HCT116 (cell line): ENCODE results near the gene RGS12. TPM values are rescaled to one million over a fixed set of nuclear protein-coding genes. Genes with fewer than 3 reads are reported as not detected.

Experiments used
- ATAC-seq: fragments of 200-7000 bp; cut with Tn5 transposase; 2 replicates; pipeline ENCODE4 v1.9.1; 2020; ENCODE audit warnings: mild to moderate bottlenecking, moderate library complexity
- BruUV-seq: library from RNA; stranded (reverse); fragments of 400-500 nt; replicated peaks from 2 replicates; lab custom pipeline; 2021; lab: Mats Ljungman, UMichigan
- CTCF ChIA-PET: fragments of 300-600 bp; sonication (Branson Sonifier 250); formaldehyde crosslinking; loops from one replicate; lab custom pipeline; 2021; ENCODE audit warnings: antibody characterized with exemption; lab: Charles Lee
- POLR2A ChIA-PET: fragments of 300-600, 350-600 bp; sonication (Branson Sonifier 250); formaldehyde crosslinking; loops from one replicate; lab custom pipeline; 2021; ENCODE audit warnings: antibody characterized with exemption; lab: Charles Lee
- RAD21 ChIA-PET, 2 experiments: fragments of 300-600 bp; sonication (Branson Sonifier 250); formaldehyde crosslinking; loops; one replicate each; lab custom pipeline; 2023; ENCODE audit warnings: low total read pairs in 2 of 2; ENCODE audit not compliant: uncharacterized antibody in 2 of 2, unreplicated experiment in 2 of 2, low non-redundant PET in 1 of 2; lab: Charles Lee
- DNase-seq: peaks from one replicate; pipeline ENCODE4 v3.0.0-alpha.2; 2010; ENCODE audit warnings: low read depth, low spot score
- H2AFZ ChIP-seq: fragments of 200-600 bp; shearing (Covaris generic), sonication (generic); 2 replicates; pipeline ENCODE4 v1.6.1; 2017; ENCODE audit warnings: low read depth, mixed run types, mixed read lengths, antibody characterized with exemption, low read length; ENCODE audit not compliant: poor library complexity, severe bottlenecking
- H3K27ac ChIP-seq: 2 replicates; pipeline ENCODE4 v1.5.1; 2012; ENCODE audit warnings: low read depth, low read length
- H3K27me3 ChIP-seq: fragments of 200-600 bp; sonication (generic); 2 replicates; pipeline ENCODE4 v1.6.1; 2016; ENCODE audit warnings: mixed run types, low read length, mixed read lengths; ENCODE audit not compliant: insufficient read depth
- H3K36me3 ChIP-seq, 2 experiments: fragments of 200-500 bp in 1 of 2; fragments of 200-600 bp in 1 of 2; sonication (Bioruptor generic) in 1 of 2; sonication (generic) in 1 of 2; 2 replicates each; pipeline versions ENCODE4 v1.5.1 to v1.6.1; 2014 to 2016; ENCODE audit warnings: low read length in 2 of 2, inconsistent platforms in 1 of 2, mixed read lengths in 1 of 2, mixed run types in 1 of 2; ENCODE audit not compliant: insufficient read depth in 2 of 2, control insufficient read depth in 1 of 2
- H3K4me1 ChIP-seq, 2 experiments: fragments of 200-600 bp in 1 of 2; sonication (generic) in 1 of 2; 2 replicates each; pipeline versions ENCODE4 v1.5.1 to v1.6.1; 2012 to 2017; ENCODE audit warnings: low read length in 2 of 2, inconsistent platforms in 1 of 2, mild to moderate bottlenecking in 1 of 2, mixed read lengths in 1 of 2, mixed run types in 1 of 2, moderate library complexity in 1 of 2; ENCODE audit not compliant: insufficient read depth in 2 of 2, control insufficient read depth in 1 of 2
- H3K4me2 ChIP-seq: fragments of 200-600 bp; sonication (generic); 2 replicates; pipeline ENCODE4 v1.6.1; 2017; ENCODE audit warnings: mixed run types, low read length, mixed read lengths
- H3K4me3 ChIP-seq, 2 experiments: fragments of 200-600 bp in 1 of 2; sonication (generic) in 1 of 2; replicated peaks in 1 of 2; 2 replicates each; pipeline ENCODE4 v1.5.1; 2011 to 2016; ENCODE audit warnings: low read length in 2 of 2, control low read depth in 1 of 2, low read depth in 1 of 2, mild to moderate bottlenecking in 1 of 2, mixed read lengths in 1 of 2, mixed run types in 1 of 2
- H3K79me2 ChIP-seq: fragments of 200-600 bp; sonication (generic); 2 replicates; pipeline ENCODE4 v1.6.1; 2017; ENCODE audit warnings: mild to moderate bottlenecking, mixed run types, low read length, moderate library complexity, mixed read lengths; ENCODE audit not compliant: insufficient read depth
- H3K9ac ChIP-seq: fragments of 200-600 bp; sonication (generic); 2 replicates; pipeline ENCODE4 v1.6.1; 2016; ENCODE audit warnings: low read length, mixed read lengths
- H3K9me2 ChIP-seq: fragments of 200-600 bp; sonication (generic), shearing (Covaris generic); 2 replicates; pipeline ENCODE4 v1.6.1; 2017; ENCODE audit warnings: mixed run types, mild to moderate bottlenecking, moderate library complexity; ENCODE audit not compliant: insufficient read depth
- H3K9me3 ChIP-seq, 2 experiments: fragments of 200-500 bp in 1 of 2; fragments of 200-600 bp in 1 of 2; sonication (Bioruptor generic) in 1 of 2; sonication (generic) in 1 of 2; 2 replicates each; pipeline ENCODE4 v1.6.1; 2014 to 2017; ENCODE audit warnings: low read length in 2 of 2, mixed read lengths in 2 of 2, inconsistent platforms in 1 of 2, low read depth in 1 of 2, mild to moderate bottlenecking in 1 of 2, mixed run types in 1 of 2, moderate library complexity in 1 of 2; ENCODE audit not compliant: control insufficient read depth in 1 of 2, insufficient read depth in 1 of 2
- H4K20me1 ChIP-seq: fragments of 200-600 bp; sonication (generic), shearing (Covaris generic); 2 replicates; pipeline ENCODE4 v1.6.1; 2017; ENCODE audit warnings: mixed run types, mild to moderate bottlenecking, moderate library complexity; ENCODE audit not compliant: insufficient read depth
- CBX3 ChIP-seq: IDR thresholded peaks from 2 replicates; pipeline ENCODE4 v1.6.1; 2012; ENCODE audit warnings: low read depth
- EGR1 ChIP-seq: IDR thresholded peaks from 2 replicates; pipeline ENCODE4 v1.6.1; 2012; ENCODE audit warnings: low read depth
- ELF1 ChIP-seq: IDR thresholded peaks from 2 replicates; pipeline ENCODE4 v1.6.1; 2012; ENCODE audit warnings: low read depth, borderline replicate concordance
- EZH2 ChIP-seq: fragments of 200-600 bp; sonication (generic); IDR thresholded peaks from 2 replicates; pipeline ENCODE4 v1.6.1; 2017; ENCODE audit warnings: antibody characterized with exemption, mixed run types
- EZH2phosphoT487 ChIP-seq: fragments of 200-600 bp; IDR thresholded peaks from 2 replicates; pipeline ENCODE4 v1.6.1; 2018; ENCODE audit warnings: antibody characterized with exemption, borderline replicate concordance
- FOSL1 ChIP-seq: IDR thresholded peaks from 2 replicates; pipeline ENCODE4 v1.6.1; 2012; ENCODE audit warnings: low read depth
- JUND ChIP-seq: IDR thresholded peaks from 2 replicates; pipeline ENCODE4 v1.6.1; 2012
- POLR2A ChIP-seq: IDR thresholded peaks from 2 replicates; pipeline ENCODE4 v1.7.0; 2011; ENCODE audit warnings: borderline replicate concordance; ENCODE audit not compliant: insufficient read depth, insufficient read length; ENCODE audit errors: extremely low read depth
- RAD21 ChIP-seq: IDR thresholded peaks from 2 replicates; pipeline ENCODE4 v1.6.1; 2012; ENCODE audit warnings: low read depth, mild to moderate bottlenecking
- REST ChIP-seq: IDR thresholded peaks from 2 replicates; pipeline ENCODE4 v1.6.1; 2012; ENCODE audit warnings: low read depth
- SP1 ChIP-seq: IDR thresholded peaks from 2 replicates; pipeline ENCODE4 v1.6.1; 2012; ENCODE audit warnings: low read depth
- intact Hi-C: fragments of 100-400 bp; cut with micrococcal nuclease; formaldehyde crosslinking; loops from 2 replicates; pipeline ENCODE4 v1.10.0; 2022
- total RNA-seq: library from RNA; stranded (reverse); gene quantifications from one replicate; pipeline ENCODE4 v1.2.1, GENCODE V29; 2021; ENCODE audit not compliant: unreplicated experiment
- TF ChIP-seq, protein P1 (sequence below): IDR thresholded peaks from 2 replicates; pipeline ENCODE4 v1.6.1; 2012

RGS12 gene
- total RNA-seq, 1 experiment from 2014 or later = 22.2 TPM

DNA sequence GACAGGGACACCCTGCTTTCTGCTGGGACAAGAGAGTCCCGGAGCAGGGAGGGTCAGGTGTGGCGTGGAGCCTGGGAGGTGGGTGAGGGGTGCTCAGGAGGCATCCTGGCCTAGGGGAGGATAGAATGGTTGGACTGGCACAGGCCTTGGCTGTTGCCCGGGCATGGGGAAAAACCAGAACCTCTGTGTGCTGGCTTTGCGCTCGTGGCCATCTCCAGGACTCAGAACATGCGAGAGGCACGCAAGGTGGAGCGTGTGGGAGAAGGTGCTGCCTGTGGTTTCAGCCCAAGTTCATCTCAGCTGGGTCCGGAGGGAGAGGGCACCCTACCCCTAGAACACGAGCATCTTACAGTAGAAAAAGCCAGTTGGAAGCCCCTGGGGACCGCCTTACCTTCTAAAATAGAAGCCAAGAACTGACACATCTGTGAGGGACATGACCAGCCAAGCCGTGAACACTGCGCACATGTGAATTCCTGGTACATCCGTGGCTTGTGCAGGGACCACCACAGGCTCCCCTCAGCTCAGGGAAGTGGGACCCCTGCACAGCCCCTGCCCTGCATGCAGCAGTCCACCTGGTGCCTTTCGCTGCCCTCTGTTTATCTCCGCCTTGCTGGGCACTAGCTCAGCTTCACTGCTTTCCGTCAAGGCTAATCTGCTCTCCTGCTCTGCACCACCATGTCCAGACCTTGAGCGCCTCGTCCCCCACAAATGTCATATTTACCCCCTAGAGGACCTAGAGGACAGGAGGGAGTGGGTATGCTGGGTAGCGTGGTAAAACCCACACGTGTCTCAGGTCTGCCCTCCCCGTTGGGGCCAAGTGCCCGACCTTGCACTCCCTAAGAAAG is 30.4 kb upstream of the RGS12 start:
- no peak for ATAC-seq
- no peaks in the 10 kb centered on the region for H3K9me2 ChIP-seq
- H3K27me3 ChIP-seq = 0 out of 2 replicates have a peak, but pooled peaks cover 2% of the 10 kb centered on the region
- no peaks in the 10 kb centered on the region for H3K9me3 ChIP-seq
- no peak for TF ChIP-seq POLR2A
- no peak for TF ChIP-seq JUND
- TF ChIP-seq RAD21 = no peak
- no peak for TF ChIP-seq FOSL1
- TF ChIP-seq, protein P1, sequence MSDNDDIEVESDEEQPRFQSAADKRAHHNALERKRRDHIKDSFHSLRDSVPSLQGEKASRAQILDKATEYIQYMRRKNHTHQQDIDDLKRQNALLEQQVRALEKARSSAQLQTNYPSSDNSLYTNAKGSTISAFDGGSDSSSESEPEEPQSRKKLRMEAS = no peak
- TF ChIP-seq SP1 = no peak
- TF ChIP-seq EGR1 = no peak
- TF ChIP-seq REST = no peak
- no peak for TF ChIP-seq CBX3
- TF ChIP-seq EZH2phosphoT487 = no peak
- TF ChIP-seq ELF1 = no peak
- TF ChIP-seq EZH2 = no peak
- H2AFZ ChIP-seq = no peak overlapping the region
- intact Hi-C loops = no loop called here
- RAD21 ChIA-PET = no interaction called here
- H3K27ac ChIP-seq = no peak overlapping the region
- H4K20me1 ChIP-seq = no peaks in the 10 kb centered on the region
- DNase-seq = no peak
- H3K9ac ChIP-seq = no peak overlapping the region
- BruUV-seq = no TSS peak
- no peaks in the 10 kb centered on the region for H3K36me3 ChIP-seq
- POLR2A ChIA-PET = no interaction called here
- no peaks in the 10 kb centered on the region for H3K79me2 ChIP-seq
- no peak overlapping the region for H3K4me2 ChIP-seq
- no peak overlapping the region for H3K4me3 ChIP-seq
- CTCF ChIA-PET = no interaction called here
- no peaks in the 10 kb centered on the region for H3K4me1 ChIP-seq
